ENCODE results near the gene ADRB2. TPM values are rescaled to one million over a fixed set of nuclear protein-coding genes. Genes with fewer than 3 reads are reported as not detected.

Gene ADRB2
- total RNA-seq, 4 donors from 2014 or later = 10.2 to 19.5 (median 11.9) TPM

- Histone ChIP-seq H3K27ac (no peak overlapping the region), H3K4me1 (peaks cover 0 to 6% (median 4%) of the 10 kb centered on the region in 3 donors), H3K9me3 (no peaks in the 10 kb centered on the region), H3K36me3 (no peaks in the 10 kb centered on the region), H3K4me3 (no peak overlapping the region), H3K27me3 (no peaks in the 10 kb centered on the region)
- no peak for TF ChIP-seq POLR2A (IDR thresholded peaks at IDR 0.05)
- TF ChIP-seq CTCF (IDR thresholded peaks at IDR 0.05) = no peak
- no peak for DNase-seq
- intact Hi-C loops (cut with DNase I) = no loop called here
These were observed 41.2 kb upstream of the ADRB2 start for GRCh38 chr5:148785223-148785622.

- H3K27me3 ChIP-seq = no peaks in the 10 kb centered on the region
- no peak for DNase-seq
- H3K4me1 ChIP-seq = peaks cover 5 to 18% (median 7%) of the 10 kb centered on the region in 3 donors
- H3K27ac ChIP-seq = no peak overlapping the region
- no peak for TF ChIP-seq POLR2A (IDR thresholded peaks at IDR 0.05)
- TF ChIP-seq CTCF (IDR thresholded peaks at IDR 0.05) = no peak
- no peaks in the 10 kb centered on the region for H3K9me3 ChIP-seq
- H3K36me3 ChIP-seq = no peaks in the 10 kb centered on the region
- H3K4me3 ChIP-seq = no peak overlapping the region
- intact Hi-C loops (cut with DNase I) = no loop called here
These were observed 40.0 kb upstream of the ADRB2 start for GRCh38 chr5:148786456-148786855.

- Histone ChIP-seq H3K27ac (no peak overlapping the region), H3K4me3 (no peak overlapping the region), H3K4me1 (peaks cover 5 to 26% (median 11%) of the 10 kb centered on the region in 3 donors), H3K27me3 (no peaks in the 10 kb centered on the region), H3K36me3 (no peaks in the 10 kb centered on the region), H3K9me3 (no peaks in the 10 kb centered on the region)
- intact Hi-C loops (cut with DNase I) = no loop called here
- TF ChIP-seq POLR2A (IDR thresholded peaks at IDR 0.05) = no peak
- TF ChIP-seq CTCF (IDR thresholded peaks at IDR 0.05) = no peak
- DNase-seq = no peak
- 82 to 92% methylated on average over 6 of the region's 6 CpGs for WGBS, 2 donors
These were observed 37.8 kb upstream of the ADRB2 start for GRCh38 chr5:148788636-148789035.

- TF ChIP-seq POLR2A (IDR thresholded peaks at IDR 0.05) (no peak), CTCF (IDR thresholded peaks at IDR 0.05) (no peak)
- DNase-seq = no peak
- WGBS, 2 donors = 47 to 51% methylated on average over 8 of the region's 8 CpGs
- Histone ChIP-seq H3K27me3 (no peaks in the 10 kb centered on the region), H3K9me3 (no peaks in the 10 kb centered on the region), H3K36me3 (no peaks in the 10 kb centered on the region), H3K4me3 (no peak overlapping the region), H3K4me1 (peaks cover 5 to 26% (median 11%) of the 10 kb centered on the region in 3 donors), H3K27ac (peak overlapping the region; percentile 59 to 80 (median 68))
- intact Hi-C loops (cut with DNase I) = no loop called here
These were observed 35.7 kb upstream of the ADRB2 start for GRCh38 chr5:148790545-148791333.

- TF ChIP-seq CTCF (IDR thresholded peaks at IDR 0.05) (no peak), POLR2A (IDR thresholded peaks at IDR 0.05) (no peak)
- H3K27ac ChIP-seq = peak overlapping the region; percentile 59 to 80 (median 68)
- intact Hi-C loops (cut with DNase I) = no loop called here
- H3K9me3 ChIP-seq = no peaks in the 10 kb centered on the region
- no peaks in the 10 kb centered on the region for H3K27me3 ChIP-seq
- no peak for DNase-seq
- no peak overlapping the region for H3K4me3 ChIP-seq
- H3K36me3 ChIP-seq = no peaks in the 10 kb centered on the region
- peaks cover 5 to 26% (median 11%) of the 10 kb centered on the region in 3 donors for H3K4me1 ChIP-seq
These were observed 35.1 kb upstream of the ADRB2 start for GRCh38 chr5:148791334-148791667.
